GM18951 (cell line): ENCODE results near the gene ADSL.

ENCODE experiments used
- POLR2A ChIP-seq: IDR thresholded peaks from 4 replicates; pipeline ENCODE4 v1.6.1; 2011; ENCODE audit warnings: mild to moderate bottlenecking; ENCODE audit not compliant: insufficient read length, insufficient read depth; ENCODE audit errors: extremely low read depth
- in situ Hi-C: fragments of 300-500 bp; cut with MboI; formaldehyde crosslinking; loops from one replicate; pipeline ENCODE4 v1.12.0; 2022; ENCODE audit warnings: low sequenced_read_pairs, mixed read lengths, inconsistent platforms; ENCODE audit not compliant: unreplicated experiment

The ADSL gene

GRCh38 chr22:40395607-40396006 lies 49.3 kb downstream of the ADSL start:
- in situ Hi-C loops = no loop called here
- no peak for TF ChIP-seq POLR2A

- TF ChIP-seq POLR2A = no peak
- in situ Hi-C loops = no loop called here
Observed at GRCh38 chr22:40396882-40397281, 50.6 kb downstream of the ADSL start.

GRCh38 chr22:40397396-40397795 lies 51.1 kb downstream of the ADSL start:
- TF ChIP-seq POLR2A = no peak
- in situ Hi-C loops = no loop called here

GRCh38 chr22:40399621-40400020 lies 53.3 kb downstream of the ADSL start:
- TF ChIP-seq POLR2A = no peak
- in situ Hi-C loops = no loop called here

- TF ChIP-seq POLR2A = no peak
- in situ Hi-C loops = no loop called here
Observed at GRCh38 chr22:40400159-40400558, 53.9 kb downstream of the ADSL start.

- TF ChIP-seq POLR2A = no peak
- in situ Hi-C loops = no loop called here
Observed at GRCh38 chr22:40401532-40401931, 55.2 kb downstream of the ADSL start.

- no peak for TF ChIP-seq POLR2A
- in situ Hi-C loops = no loop called here
Observed at GRCh38 chr22:40401981-40402406, 55.7 kb downstream of the ADSL start.

GRCh38 chr22:40403141-40403540 lies 56.8 kb downstream of the ADSL start:
- in situ Hi-C loops = no loop called here
- no peak for TF ChIP-seq POLR2A

- in situ Hi-C loops = no loop called here
- TF ChIP-seq POLR2A = no peak
Observed at GRCh38 chr22:40403651-40404050, 57.4 kb downstream of the ADSL start.

GRCh38 chr22:40404251-40405177 lies 58.2 kb downstream of the ADSL start:
- in situ Hi-C loops = no loop called here
- TF ChIP-seq POLR2A = no peak

- in situ Hi-C loops = no loop called here
- no peak for TF ChIP-seq POLR2A
Observed at GRCh38 chr22:40405178-40406062, 59.1 kb downstream of the ADSL start.

- no peak for TF ChIP-seq POLR2A
- in situ Hi-C loops = no loop called here
Observed at GRCh38 chr22:40406063-40406890, 60.0 kb downstream of the ADSL start.
